GM19239 (cell line): ENCODE results near the gene TRIM8.

Source experiments
- DNase-seq: peaks from one replicate; pipeline ENCODE4 v3.0.0; 2011; ENCODE audit warnings: low spot score; ENCODE audit not compliant: insufficient read length
- FAIRE-seq: peaks from 2 replicates; lab custom pipeline; 2011; peaks lifted over from hg19 to GRCh38; lab: Jason Lieb, UNC

TRIM8 gene

GRCh38 chr10:102631525-102632393 is 12.5 kb upstream of the TRIM8 start:
- FAIRE-seq (no peak), DNase-seq (no peak)

- no peak for FAIRE-seq
Measured at GRCh38 chr10:102632394-102633111, 11.7 kb upstream of the TRIM8 start.

GRCh38 chr10:102633287-102633686 is 11.0 kb upstream of the TRIM8 start:
- DNase-seq: no peak
- FAIRE-seq: no peak

More at GRCh38 chr10:102632394-102633111, 11.7 kb upstream of the TRIM8 start:
- no peak for DNase-seq

- DNase-seq: no peak
- FAIRE-seq: no peak
Measured at GRCh38 chr10:102633848-102634247, 10.4 kb upstream of the TRIM8 start.

- DNase-seq (no peak), FAIRE-seq (no peak)
Measured at GRCh38 chr10:102634686-102635085, 9.6 kb upstream of the TRIM8 start.

- no peak for DNase-seq
- FAIRE-seq: no peak
Measured at GRCh38 chr10:102635377-102635776, 8.9 kb upstream of the TRIM8 start.

- DNase-seq (no peak), FAIRE-seq (no peak)
Measured at GRCh38 chr10:102639537-102639936, 4.7 kb upstream of the TRIM8 start.

- DNase-seq (no peak), FAIRE-seq (no peak)
Measured at GRCh38 chr10:102641402-102641801, 2.9 kb upstream of the TRIM8 start.

GRCh38 chr10:102641880-102642735 is 2.2 kb upstream of the TRIM8 start:
- DNase-seq (peak; percentile 87), FAIRE-seq (peak; percentile 98)

- FAIRE-seq (peak; percentile 39), DNase-seq (no peak)
Measured at GRCh38 chr10:102642736-102643335, 1.4 kb upstream of the TRIM8 start.

GRCh38 chr10:102643336-102644065 is 778 bp upstream of the TRIM8 start:
- DNase-seq: no peak
- no peak for FAIRE-seq

- peak; percentile 14 for FAIRE-seq
- DNase-seq: no peak
Measured at GRCh38 chr10:102644646-102645387, 538 bp downstream of the TRIM8 start.

GRCh38 chr10:102645388-102645740 is 1.1 kb downstream of the TRIM8 start:
- no peak for FAIRE-seq

GRCh38 chr10:102645741-102646609 is 1.7 kb downstream of the TRIM8 start:
- no peak for DNase-seq
- peak; percentile 99 for FAIRE-seq

More at GRCh38 chr10:102645388-102645740, 1.1 kb downstream of the TRIM8 start:
- DNase-seq: no peak

- FAIRE-seq (peak; percentile 21), DNase-seq (no peak)
Measured at GRCh38 chr10:102646610-102647442, 2.5 kb downstream of the TRIM8 start.

GRCh38 chr10:102647443-102648268 is 3.4 kb downstream of the TRIM8 start:
- FAIRE-seq (peak; percentile 72), DNase-seq (no peak)
